Osteocyte (in vitro differentiated cells): ENCODE data around the gene TAF6. TPM values are rescaled to one million over a fixed set of nuclear protein-coding genes. Genes with fewer than 3 reads are reported as not detected.

ENCODE experiments used
- DNase-seq: peaks from one replicate; pipeline ENCODE4 v3.0.0; 2021; ENCODE audit warnings: mixed read lengths; ENCODE audit not compliant: unreplicated experiment; ENCODE audit errors: extremely low spot score
- H3K27ac Mint-ChIP-seq: one replicate; pipeline ENCODE4 v1.8.0; 2021; ENCODE audit warnings: mild to moderate bottlenecking, mixed read lengths; ENCODE audit not compliant: unreplicated experiment
- H3K27me3 Mint-ChIP-seq: one replicate; pipeline ENCODE4 v1.8.0; 2021; ENCODE audit warnings: mixed read lengths; ENCODE audit not compliant: unreplicated experiment
- H3K36me3 Mint-ChIP-seq: one replicate; pipeline ENCODE4 v1.8.0; 2021; ENCODE audit warnings: mixed read lengths; ENCODE audit not compliant: unreplicated experiment
- H3K4me1 Mint-ChIP-seq: one replicate; pipeline ENCODE4 v1.8.0; 2021; ENCODE audit warnings: mixed read lengths; ENCODE audit not compliant: unreplicated experiment
- H3K4me3 Mint-ChIP-seq: one replicate; pipeline ENCODE4 v1.8.0; 2021; ENCODE audit warnings: mild to moderate bottlenecking, moderate library complexity, mixed read lengths; ENCODE audit not compliant: unreplicated experiment
- H3K9me3 Mint-ChIP-seq: one replicate; pipeline ENCODE4 v1.8.0; 2021; ENCODE audit warnings: mixed read lengths; ENCODE audit not compliant: unreplicated experiment
- CTCF ChIP-seq: fragments of 200-600 bp; sonication (generic); IDR thresholded peaks from 2 replicates; pipeline ENCODE4 v1.5.0; 2021; ENCODE audit warnings: antibody characterized with exemption, mild to moderate bottlenecking, moderate library complexity
- total RNA-seq: library from RNA; stranded (reverse); gene quantifications from 2 replicates; pipeline ENCODE4 v1.2.1, GENCODE V29; 2021

Gene TAF6
- total RNA-seq, 1 donor from 2014 or later, result 62.8 TPM

- Mint-ChIP-seq H3K27ac (peak overlapping the region; percentile 61), H3K4me3 (peak overlapping the region; percentile 30), H3K36me3 (peaks cover 17% of the 10 kb centered on the region), H3K4me1 (peaks cover 26% of the 10 kb centered on the region), H3K9me3 (no peaks in the 10 kb centered on the region), H3K27me3 (no peaks in the 10 kb centered on the region)
- no peak for DNase-seq
- no peak for TF ChIP-seq CTCF
Observed at GRCh38 chr7:100087055-100087750, 32.0 kb downstream of the TAF6 start.

GRCh38 chr7:100085515-100085914 lies 33.6 kb downstream of the TAF6 start:
- H3K27ac Mint-ChIP-seq, result no peak overlapping the region
- DNase-seq, result no peak
- peaks cover 3% of the 10 kb centered on the region for H3K36me3 Mint-ChIP-seq

GRCh38 chr7:100082978-100083377 lies 36.2 kb downstream of the TAF6 start:
- H3K36me3 Mint-ChIP-seq, result peaks cover 10% of the 10 kb centered on the region
- H3K4me3 Mint-ChIP-seq, result no peak overlapping the region

More at GRCh38 chr7:100085515-100085914, 33.6 kb downstream of the TAF6 start:
- H3K27me3 Mint-ChIP-seq, result no peaks in the 10 kb centered on the region
- H3K4me3 Mint-ChIP-seq, result no peak overlapping the region
- TF ChIP-seq CTCF, result no peak
- H3K9me3 Mint-ChIP-seq, result no peaks in the 10 kb centered on the region
- H3K4me1 Mint-ChIP-seq, result peaks cover 35% of the 10 kb centered on the region

GRCh38 chr7:100081535-100082102 lies 37.5 kb downstream of the TAF6 start, which contains the start of gene ZNF3:
Gene ZNF3, minus strand, starts transcription at chr7:100081723. Its CDS starts 4,366 bp downstream, at chr7:100077357.
- DNase-seq, result peak; percentile 99
- Mint-ChIP-seq H3K4me3 (peak within 1 kb of the TSS; percentile 92), H3K4me1 (peaks cover 30% of the 10 kb centered on the region), H3K27me3 (no peaks in the 10 kb centered on the region), H3K27ac (peak within 1 kb of the TSS; percentile 92), H3K9me3 (no peaks in the 10 kb centered on the region), H3K36me3 (peaks cover 15% of the 10 kb centered on the region)
- TF ChIP-seq CTCF, result peak; percentile 96

More at GRCh38 chr7:100082978-100083377, 36.2 kb downstream of the TAF6 start:
- Mint-ChIP-seq H3K9me3 (no peaks in the 10 kb centered on the region), H3K4me1 (peaks cover 36% of the 10 kb centered on the region), H3K27ac (peak overlapping the region; percentile 42), H3K27me3 (no peaks in the 10 kb centered on the region)
- TF ChIP-seq CTCF, result no peak
- no peak for DNase-seq

- H3K27ac Mint-ChIP-seq, result peak overlapping the region; percentile 92
- peak overlapping the region; percentile 92 for H3K4me3 Mint-ChIP-seq
- H3K36me3 Mint-ChIP-seq, result peaks cover 20% of the 10 kb centered on the region
- no peak for DNase-seq
- peaks cover 30% of the 10 kb centered on the region for H3K4me1 Mint-ChIP-seq
- TF ChIP-seq CTCF, result no peak
- H3K27me3 Mint-ChIP-seq, result no peaks in the 10 kb centered on the region
- H3K9me3 Mint-ChIP-seq, result no peaks in the 10 kb centered on the region
Observed at GRCh38 chr7:100080907-100081534, 38.1 kb downstream of the TAF6 start.
